Body of pancreas (tissue), 4 donors: ENCODE data around the gene ATG2A.

ENCODE experiments used
- POLR2A ChIP-seq, 3 donors: fragments of 450-650 bp; IDR thresholded peaks; one replicate each; pipeline ENCODE4 v1.6.1; 2016; ENCODE audit warnings: antibody characterized with exemption in 3 of 3, mild to moderate bottlenecking in 2 of 3
- TF ChIP-seq, protein P1 (sequence below), 7 experiments: fragments of 450-650 bp in 4 of 7; fragments of 200-600 bp in 3 of 7; sonication (generic) in 3 of 7; IDR thresholded peaks; one replicate each; pipeline ENCODE4 v1.5.1; 2016 to 2019; ENCODE audit warnings: antibody characterized with exemption in 7 of 7

DNA sequence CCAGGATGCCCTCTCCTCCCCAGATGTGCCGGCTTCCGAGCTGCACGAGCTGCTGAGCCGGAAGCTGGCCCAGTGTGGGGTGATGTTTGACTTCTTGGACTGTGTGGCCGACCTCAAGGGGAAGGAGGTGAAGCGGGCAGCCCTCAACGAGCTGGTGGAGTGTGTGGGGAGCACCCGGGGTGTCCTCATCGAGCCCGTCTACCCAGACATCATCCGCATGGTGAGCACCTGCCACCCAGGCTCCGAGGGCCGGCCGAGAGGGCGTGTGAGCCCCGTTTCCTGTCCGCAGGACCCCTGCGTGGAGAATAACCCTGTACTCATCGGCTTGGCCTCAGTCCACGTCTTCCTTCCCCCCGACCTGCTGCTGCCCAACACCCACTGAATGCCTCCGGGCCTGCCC is 9.7 kb upstream of the ATG2A start:
- TF ChIP-seq, protein P1, sequence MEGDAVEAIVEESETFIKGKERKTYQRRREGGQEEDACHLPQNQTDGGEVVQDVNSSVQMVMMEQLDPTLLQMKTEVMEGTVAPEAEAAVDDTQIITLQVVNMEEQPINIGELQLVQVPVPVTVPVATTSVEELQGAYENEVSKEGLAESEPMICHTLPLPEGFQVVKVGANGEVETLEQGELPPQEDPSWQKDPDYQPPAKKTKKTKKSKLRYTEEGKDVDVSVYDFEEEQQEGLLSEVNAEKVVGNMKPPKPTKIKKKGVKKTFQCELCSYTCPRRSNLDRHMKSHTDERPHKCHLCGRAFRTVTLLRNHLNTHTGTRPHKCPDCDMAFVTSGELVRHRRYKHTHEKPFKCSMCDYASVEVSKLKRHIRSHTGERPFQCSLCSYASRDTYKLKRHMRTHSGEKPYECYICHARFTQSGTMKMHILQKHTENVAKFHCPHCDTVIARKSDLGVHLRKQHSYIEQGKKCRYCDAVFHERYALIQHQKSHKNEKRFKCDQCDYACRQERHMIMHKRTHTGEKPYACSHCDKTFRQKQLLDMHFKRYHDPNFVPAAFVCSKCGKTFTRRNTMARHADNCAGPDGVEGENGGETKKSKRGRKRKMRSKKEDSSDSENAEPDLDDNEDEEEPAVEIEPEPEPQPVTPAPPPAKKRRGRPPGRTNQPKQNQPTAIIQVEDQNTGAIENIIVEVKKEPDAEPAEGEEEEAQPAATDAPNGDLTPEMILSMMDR (IDR thresholded peaks at IDR 0.05): no peak
- TF ChIP-seq POLR2A (IDR thresholded peaks at IDR 0.05): no peak
